ENCODE measurements around the gene VTN. TPM values are rescaled to one million over a fixed set of nuclear protein-coding genes. Genes with fewer than 3 reads are reported as not detected.
"Not testable (repeated sequence)": the region's sequence is repeated elsewhere in the genome, so short reads cannot be mapped to it uniquely, and the experiment has no call there.

The VTN gene
- polyA plus RNA-seq, 2 of the 4 experiments (the other 2 are of a cell fraction), result 10.2 to 25.5 TPM

- TF ChIP-seq FOSL2 (IDR thresholded peaks at IDR 0.05) (no peak), FOSL2 (CRISPR knock-in tag; IDR thresholded peaks at IDR 0.05) (no peak)
These were observed 29.7 kb downstream of the VTN start (continued) for GRCh38 chr17:28340374-28340773.

- POLR2A ChIA-PET, result interaction anchor here (0.6 kb wide), 1 partner anchor 295 kb away, joined by 3 read pairs; no protein-coding TSS in a partner anchor
These were observed 30.7 kb downstream of the VTN start for GRCh38 chr17:28339431-28339830.

GRCh38 chr17:28338769-28339212 lies 31.3 kb downstream of the VTN start:
- ChIA-PET POLR2A (interaction anchor here (0.6 kb wide), 1 partner anchor 295 kb away, joined by 3 read pairs; no protein-coding TSS in a partner anchor), CTCF (interaction anchor here (0.5 to 4.9 kb wide), 7 partner anchors 8 to 87 kb away, joined by 3 to 41 read pairs (median 4); no protein-coding TSS in a partner anchor)
- H3K9me3 ChIP-seq; FAIRE-seq; H3K27ac ChIP-seq; H3K4me3 ChIP-seq; H3K4me2 ChIP-seq; ATAC-seq; DNase-seq (ENCODE audit: low read depth in 1 of 2, low spot score in 1 of 2): not testable (repeated sequence)
- peaks cover 27% of the 10 kb centered on the region for H3K4me1 ChIP-seq
- 90% methylated on average over 8 of the region's 8 CpGs for WGBS (ENCODE audit: missing lambda C conversion rate)

More at GRCh38 chr17:28339431-28339830, 30.7 kb downstream of the VTN start:
- no peak overlapping the region for H3K4me2 ChIP-seq
- peaks cover 21% of the 10 kb centered on the region for H3K4me1 ChIP-seq
- FAIRE-seq (no peak), ATAC-seq (no peak), DNase-seq (ENCODE audit: low read depth in 1 of 2, low spot score in 1 of 2) (no peak)
- 96% methylated on average over 14 of the region's 15 CpGs for WGBS (ENCODE audit: missing lambda C conversion rate)
- H3K4me3 ChIP-seq, result no peak overlapping the region
- H3K9me3 ChIP-seq, result no peaks in the 10 kb centered on the region
- CTCF ChIA-PET, result interaction anchor here (0.5 to 4.9 kb wide), 5 partner anchors 8 to 88 kb away, joined by 3 to 41 read pairs (median 3); no protein-coding TSS in a partner anchor
- TF ChIP-seq HOXA7 (CRISPR knock-in tag; IDR thresholded peaks at IDR 0.05) (no peak), BCL3 (IDR thresholded peaks at IDR 0.05) (no peak), CTCF (IDR thresholded peaks at IDR 0.05) (no peak), RCOR1 (IDR thresholded peaks at IDR 0.05; ENCODE audit: low read depth, low read length) (no peak), NPAS2 (CRISPR knock-in tag; IDR thresholded peaks at IDR 0.05; ENCODE audit: borderline replicate concordance) (no peak), KDM1A (IDR thresholded peaks at IDR 0.05; ENCODE audit: low read depth) (no peak), CBX2 (IDR thresholded peaks at IDR 0.05; ENCODE audit: borderline replicate concordance, low read depth) (no peak), BHLHE40 (IDR thresholded peaks at IDR 0.05; ENCODE audit: low read depth, low read length) (no peak)
- H3K27ac ChIP-seq, result no peak overlapping the region

- no peak for FAIRE-seq
- ATAC-seq, result no peak
- Histone ChIP-seq H3K4me1 (peaks cover 31% of the 10 kb centered on the region), H3K4me2 (peak overlapping the region; percentile 0; the same call in 1 of the 3 replicates), H3K9me3 (no peaks in the 10 kb centered on the region), H3K4me3 (no peak overlapping the region), H3K27ac (0 out of 6 replicates have a peak overlapping the region, but pooled peaks of 1 of the 2 experiments have one; percentile 10)
- TF ChIP-seq KDM1A (IDR thresholded peaks at IDR 0.05; ENCODE audit: low read depth) (no peak), HOXB5 (CRISPR knock-in tag; IDR thresholded peaks at IDR 0.05) (no peak), FOSB (CRISPR knock-in tag; IDR thresholded peaks at IDR 0.05) (no peak), CTCF (IDR thresholded peaks at IDR 0.05) (no peak), ZFP36 (IDR thresholded peaks at IDR 0.05; ENCODE audit: borderline replicate concordance, partially characterized antibody) (no peak), RAD21 (conservative IDR thresholded peaks at IDR 0.05 in 1 of 2, IDR thresholded peaks at IDR 0.05 in 1 of 2) (no peak), PBX3 (IDR thresholded peaks at IDR 0.05) (no peak), TFCP2L1 (CRISPR knock-in tag; IDR thresholded peaks at IDR 0.05) (no peak), MYC (IDR thresholded peaks at IDR 0.05; ENCODE audit: borderline replicate concordance, low read length) (no peak), RFX5 (IDR thresholded peaks at IDR 0.05) (no peak), BHLHE40 (IDR thresholded peaks at IDR 0.05; ENCODE audit: low read depth, low read length) (no peak)
- 68% methylated on average over 5 of the region's 5 CpGs for WGBS (ENCODE audit: missing lambda C conversion rate)
- ChIA-PET CTCF (interaction anchor here (0.7 to 4.9 kb wide), 5 partner anchors 9 to 87 kb away, joined by 3 to 41 read pairs (median 4); no protein-coding TSS in a partner anchor), POLR2A (no interaction called here)
- no peak for DNase-seq (ENCODE audit: low read depth in 1 of 2, low spot score in 1 of 2)
These were observed 31.9 kb downstream of the VTN start for GRCh38 chr17:28338056-28338768.

Data from A549 (cell line).